SK-N-SH (cell line): Measurements from ENCODE around the gene HNRNPC. TPM values are rescaled to one million over a fixed set of nuclear protein-coding genes. Genes with fewer than 3 reads are reported as not detected.

Experiments
- CTCF ChIA-PET: fragments of 300-600, 350-600 bp; formaldehyde crosslinking; extraction: SDS; loops from one replicate; lab custom pipeline; 2021; lab: Yijun Ruan, JAX
- POLR2A ChIA-PET: fragments of 350-600 bp; sonication (Branson Sonifier 250); formaldehyde crosslinking; extraction: SDS; loops from one replicate; lab custom pipeline; 2020; ENCODE audit warnings: antibody characterized with exemption, inconsistent platforms; lab: Yijun Ruan, JAX
- DNase-seq: peaks from one replicate; pipeline ENCODE4 v3.0.0; 2012
- H2AFZ ChIP-seq: fragments of 200-600 bp; sonication (generic); 2 replicates; pipeline ENCODE4 v1.8.1; 2016; ENCODE audit warnings: antibody characterized with exemption, mild to moderate bottlenecking, low read depth
- H3F3A ChIP-seq: fragments of 200-600 bp; sonication (generic); replicated peaks from 2 replicates; pipeline ENCODE3; 2016; ENCODE audit warnings: antibody characterized with exemption, mild to moderate bottlenecking; ENCODE audit not compliant: insufficient read depth
- H3K27ac ChIP-seq, 2 experiments: fragments of 200-500 bp in 1 of 2; fragments of 200-600 bp in 1 of 2; sonication (Bioruptor generic) in 1 of 2; sonication (generic), shearing (Covaris generic) in 1 of 2; 2 replicates each; pipeline versions ENCODE4 v1.5.1 to v1.6.1; 2014 to 2016; ENCODE audit warnings: low read depth in 2 of 2, inconsistent platforms in 1 of 2, low read length in 1 of 2, mild to moderate bottlenecking in 1 of 2, mixed read lengths in 1 of 2
- H3K27me3 ChIP-seq: fragments of 200-600 bp; sonication (generic), shearing (Covaris generic); 2 replicates; pipeline ENCODE4 v1.6.1; 2016; ENCODE audit warnings: mixed run types; ENCODE audit not compliant: insufficient read depth
- H3K36me3 ChIP-seq, 2 experiments: fragments of 200-500 bp in 1 of 2; fragments of 200-600 bp in 1 of 2; sonication (Bioruptor generic) in 1 of 2; sonication (generic) in 1 of 2; replicated peaks in 1 of 2; 2 replicates each; pipeline versions ENCODE3 to v1.5.1; 2014 to 2016; ENCODE audit warnings: low read length in 1 of 2, mild to moderate bottlenecking in 1 of 2; ENCODE audit not compliant: insufficient read depth in 2 of 2, control insufficient read depth in 1 of 2
- H3K4me1 ChIP-seq, 2 experiments: fragments of 200-500 bp in 1 of 2; fragments of 200-600 bp in 1 of 2; sonication (Bioruptor generic) in 1 of 2; sonication (generic), shearing (Covaris generic) in 1 of 2; 2 replicates each; pipeline versions ENCODE4 v1.5.1 to v1.6.1; 2014 to 2016; ENCODE audit warnings: low read depth in 1 of 2, low read length in 1 of 2, mixed run types in 1 of 2; ENCODE audit not compliant: insufficient read depth in 2 of 2, control insufficient read depth in 1 of 2
- H3K4me2 ChIP-seq: fragments of 200-600 bp; sonication (generic), shearing (Covaris generic); 2 replicates; pipeline ENCODE4 v1.6.1; 2017; ENCODE audit warnings: mixed run types
- H3K4me3 ChIP-seq, 2 experiments: fragments of 200-500 bp in 1 of 2; fragments of 200-600 bp in 1 of 2; sonication (Bioruptor generic) in 1 of 2; sonication (generic), shearing (Covaris generic) in 1 of 2; 2 replicates each; pipeline versions ENCODE4 v1.5.1 to v1.8.1; 2014 to 2016; ENCODE audit warnings: low read depth in 2 of 2, inconsistent platforms in 1 of 2, low read length in 1 of 2, mild to moderate bottlenecking in 1 of 2, mixed read lengths in 1 of 2, moderate library complexity in 1 of 2
- H3K79me2 ChIP-seq: fragments of 200-600 bp; sonication (generic); 2 replicates; pipeline ENCODE4 v1.8.1; 2017; ENCODE audit warnings: mild to moderate bottlenecking; ENCODE audit not compliant: insufficient read depth
- H3K9ac ChIP-seq: fragments of 200-600 bp; sonication (generic); 2 replicates; pipeline ENCODE4 v1.6.1; 2017; ENCODE audit warnings: mixed run types
- H3K9me2 ChIP-seq: fragments of 200-600 bp; sonication (generic); 2 replicates; pipeline ENCODE4 v1.6.1; 2017; ENCODE audit warnings: mixed run types
- H3K9me3 ChIP-seq: fragments of 200-600 bp; sonication (generic); 2 replicates; pipeline ENCODE4 v1.6.1; 2017; ENCODE audit warnings: mixed run types, mild to moderate bottlenecking, moderate library complexity
- H4K20me1 ChIP-seq: fragments of 200-600 bp; sonication (generic); 2 replicates; pipeline ENCODE4 v1.6.1; 2017; ENCODE audit warnings: mild to moderate bottlenecking, mixed run types; ENCODE audit not compliant: insufficient read depth
- EP300 ChIP-seq, 2 experiments: IDR thresholded peaks; 2 replicates each; pipeline versions ENCODE4 v1.4.0 to v1.6.1; 2012; ENCODE audit warnings: borderline replicate concordance in 1 of 2, low read depth in 1 of 2, low read length in 1 of 2
- EZH2phosphoT487 ChIP-seq: fragments of 200-600 bp; sonication (generic); IDR thresholded peaks from 2 replicates; pipeline ENCODE4 v1.6.1; 2017; ENCODE audit warnings: low read depth, mixed run types, mild to moderate bottlenecking, antibody characterized with exemption, moderate library complexity, borderline replicate concordance
- FOSL2 ChIP-seq: IDR thresholded peaks from 2 replicates; pipeline ENCODE4 v1.4.0; 2012; ENCODE audit warnings: low read depth, mild to moderate bottlenecking, moderate library complexity, borderline replicate concordance
- FOXJ3 ChIP-seq: sonication (generic); formaldehyde crosslinking; IDR thresholded peaks from 2 replicates; pipeline ENCODE4 v1.5.1; 2020; ENCODE audit warnings: mild to moderate bottlenecking, missing genetic modification reagents
- FOXM1 ChIP-seq: IDR thresholded peaks from 2 replicates; pipeline ENCODE4 v1.4.0; 2012; ENCODE audit warnings: low read depth, mild to moderate bottlenecking
- GABPA ChIP-seq: IDR thresholded peaks from 2 replicates; pipeline ENCODE4 v1.4.0; 2012; ENCODE audit warnings: low read depth, mild to moderate bottlenecking
- GATA2 ChIP-seq: sonication (generic); formaldehyde crosslinking; IDR thresholded peaks from 2 replicates; pipeline ENCODE4 v1.5.0; 2020; ENCODE audit warnings: mild to moderate bottlenecking, missing genetic modification reagents
- JUND ChIP-seq: IDR thresholded peaks from 2 replicates; pipeline ENCODE4 v1.4.0; 2012
- MEF2A ChIP-seq: IDR thresholded peaks from 2 replicates; pipeline ENCODE4 v1.4.0; 2012; ENCODE audit warnings: low read depth, borderline replicate concordance
- MXI1 ChIP-seq: IDR thresholded peaks from 2 replicates; pipeline ENCODE4 v1.6.1; 2012; ENCODE audit warnings: mild to moderate bottlenecking, low read depth, low read length, improper control_type of control experiment
- NFIC ChIP-seq: IDR thresholded peaks from 2 replicates; pipeline ENCODE4 v1.4.0; 2012; ENCODE audit warnings: borderline replicate concordance
- NRF1 ChIP-seq: IDR thresholded peaks from 2 replicates; pipeline ENCODE4 v1.6.1; 2012; ENCODE audit warnings: low read depth, mild to moderate bottlenecking, low read length
- RAD21 ChIP-seq: IDR thresholded peaks from 2 replicates; pipeline ENCODE4 v1.6.1; 2012; ENCODE audit warnings: mild to moderate bottlenecking, low read length
- RCOR1 ChIP-seq: fragments of 150-350 bp; IDR thresholded peaks from 2 replicates; pipeline ENCODE4 v1.6.1; 2017; ENCODE audit warnings: antibody characterized with exemption, low read length
- RFX5 ChIP-seq: IDR thresholded peaks from 2 replicates; pipeline ENCODE4 v1.6.1; 2012; ENCODE audit warnings: mild to moderate bottlenecking, improper control_type of control experiment, low read length
- RXRA ChIP-seq: IDR thresholded peaks from 2 replicates; pipeline ENCODE4 v1.4.0; 2012; ENCODE audit warnings: low read depth, mild to moderate bottlenecking, borderline replicate concordance
- SMC3 ChIP-seq: IDR thresholded peaks from 2 replicates; pipeline ENCODE4 v1.6.1; 2012; ENCODE audit warnings: low read depth, low read length, improper control_type of control experiment
- TCF12 ChIP-seq: IDR thresholded peaks from 2 replicates; pipeline ENCODE4 v1.4.0; 2012
- TEAD4 ChIP-seq: IDR thresholded peaks from 2 replicates; pipeline ENCODE4 v1.4.0; 2012; ENCODE audit warnings: mild to moderate bottlenecking, borderline replicate concordance; ENCODE audit not compliant: insufficient read depth
- WGBS: methylation state at CpG from one replicate; pipeline ENCODE4 v1.1.6; 2017; ENCODE audit warnings: low lambda C conversion rate; 5-methylcytosine and 5-hydroxymethylcytosine counted together
- polyA plus RNA-seq, 3 experiments: library from polyadenylated mRNA; depleted of rRNA; stranded (reverse); fragments of >200 nt; gene quantifications; 2 replicates each; pipeline ENCODE4 v1.2.3, GENCODE V29; 2012
- TF ChIP-seq, protein P1 (sequence below): IDR thresholded peaks from 2 replicates; pipeline ENCODE4 v1.4.0; 2012; ENCODE audit warnings: low read depth
- TF ChIP-seq, protein P2 (sequence below): IDR thresholded peaks from 2 replicates; pipeline ENCODE4 v1.4.0; 2012; ENCODE audit warnings: low read depth, borderline replicate concordance
- TF ChIP-seq, protein P3 (sequence below): IDR thresholded peaks from 2 replicates; pipeline ENCODE4 v1.4.0; 2012; ENCODE audit warnings: low read depth, borderline replicate concordance
- TF ChIP-seq, protein P4 (sequence below): fragments of 150-350 bp; IDR thresholded peaks from 2 replicates; pipeline ENCODE4 v1.6.1; 2017; ENCODE audit warnings: antibody characterized with exemption, low read length, low read depth, borderline replicate concordance

The HNRNPC gene
- polyA plus RNA-seq, 1 of the 3 experiments (the other 2 are of a cell fraction), result 341 TPM

DNA sequence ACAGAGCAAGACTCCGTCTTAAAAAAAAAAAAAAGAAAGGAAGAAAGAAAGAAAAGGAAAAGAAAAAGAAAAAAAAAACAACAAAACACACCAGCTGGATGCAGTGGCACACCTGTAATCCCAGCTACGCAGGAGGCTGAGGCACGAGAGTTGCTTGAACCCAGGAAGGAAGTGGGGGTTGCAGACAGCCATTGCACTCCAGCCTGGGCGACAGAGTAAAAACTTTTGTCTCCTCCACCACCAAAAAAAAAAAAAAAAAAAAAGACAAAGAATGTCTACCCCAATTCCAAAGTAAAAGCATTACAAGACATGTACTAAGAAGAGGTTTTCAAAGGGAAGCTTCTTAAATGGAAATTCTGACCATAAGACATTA is 53.4 kb downstream of the HNRNPC start:
- WGBS, result 99% methylated on average over 4 of the region's 4 CpGs
- Histone ChIP-seq H3K9me2 (no peaks in the 10 kb centered on the region), H4K20me1 (peaks cover 97% of the 10 kb centered on the region), H3K27ac (no peak overlapping the region), H2AFZ (no peak overlapping the region), H3K27me3 (no peaks in the 10 kb centered on the region), H3K4me3 (no peak overlapping the region), H3K79me2 (peaks cover 99% of the 10 kb centered on the region), H3K36me3 (peaks cover 62 to 91% of the 10 kb centered on the region in 2 experiments), H3K9ac (no peak overlapping the region), H3K4me2 (no peak overlapping the region), H3K4me1 (peaks cover 0 to 24% of the 10 kb centered on the region in 2 experiments; a peak in 3 of 4 replicates), H3F3A (peaks cover 58% of the 10 kb centered on the region), H3K9me3 (no peaks in the 10 kb centered on the region)
- POLR2A ChIA-PET, result no interaction called here
- no peak for DNase-seq
- TF ChIP-seq JUND (no peak), TCF12 (no peak), FOXM1 (no peak), NRF1 (no peak), GATA2 (CRISPR knock-in tag) (no peak), RCOR1 (no peak), TEAD4 (no peak), GABPA (no peak), RFX5 (no peak), NFIC (no peak), RXRA (no peak), FOXJ3 (CRISPR knock-in tag) (no peak), FOSL2 (no peak), MEF2A (no peak), EP300 (IDR thresholded peaks at IDR 0.05; ENCODE audit: borderline replicate concordance in 1 of 2, low read depth in 1 of 2, low read length in 1 of 2) (no peak)
- TF ChIP-seq, protein P1, sequence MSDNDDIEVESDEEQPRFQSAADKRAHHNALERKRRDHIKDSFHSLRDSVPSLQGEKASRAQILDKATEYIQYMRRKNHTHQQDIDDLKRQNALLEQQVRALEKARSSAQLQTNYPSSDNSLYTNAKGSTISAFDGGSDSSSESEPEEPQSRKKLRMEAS, result no peak
- CTCF ChIA-PET, result no interaction called here

DNA sequence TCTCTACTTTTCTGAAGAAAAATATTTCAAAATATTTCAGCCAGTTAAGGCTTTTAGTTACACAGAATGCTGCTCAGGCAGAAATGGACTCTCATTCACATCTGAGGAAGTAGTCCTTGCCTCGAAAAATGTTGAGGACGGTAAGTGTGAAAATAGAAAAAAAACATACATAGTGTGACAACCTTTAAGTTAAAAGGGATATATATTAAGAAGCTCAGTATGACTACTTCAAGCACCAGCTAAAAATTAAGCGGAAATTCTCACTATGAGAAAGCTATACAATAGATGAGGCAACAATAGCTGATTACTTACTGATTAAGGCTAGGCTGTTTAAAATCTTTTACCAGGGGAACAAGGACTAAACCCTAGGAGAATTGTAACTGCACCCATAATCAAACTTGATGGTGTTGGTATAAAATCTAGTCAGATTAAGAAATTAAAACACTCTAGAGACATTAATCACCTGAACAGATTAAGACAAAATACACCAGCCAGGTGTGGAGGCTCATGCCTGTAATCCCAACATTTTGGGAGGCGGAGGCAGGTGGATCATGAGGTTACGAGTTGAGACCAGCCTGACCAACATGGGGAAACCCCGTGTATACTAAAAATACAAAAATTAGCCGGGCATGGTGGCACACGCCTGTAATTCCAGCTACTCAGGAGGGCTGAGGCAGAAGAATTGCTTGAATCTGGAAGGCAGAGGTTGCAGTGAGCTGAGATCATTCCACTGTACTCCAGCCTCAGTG is 53.9 kb downstream of the HNRNPC start:
- POLR2A ChIA-PET, result no interaction called here
- CTCF ChIA-PET, result interaction anchor here (1.2 kb wide), 1 partner anchor 79 kb away, joined by 3 read pairs; no protein-coding TSS in a partner anchor

More for the DNA sequence above, 53.9 kb downstream of the HNRNPC start:
- no peak overlapping the region for H3K9ac ChIP-seq
- TF ChIP-seq RFX5 (no peak), EZH2phosphoT487 (no peak), MXI1 (no peak), MEF2A (no peak), RCOR1 (no peak), RXRA (no peak), RAD21 (no peak), JUND (no peak), SMC3 (no peak)
- TF ChIP-seq, protein P2, sequence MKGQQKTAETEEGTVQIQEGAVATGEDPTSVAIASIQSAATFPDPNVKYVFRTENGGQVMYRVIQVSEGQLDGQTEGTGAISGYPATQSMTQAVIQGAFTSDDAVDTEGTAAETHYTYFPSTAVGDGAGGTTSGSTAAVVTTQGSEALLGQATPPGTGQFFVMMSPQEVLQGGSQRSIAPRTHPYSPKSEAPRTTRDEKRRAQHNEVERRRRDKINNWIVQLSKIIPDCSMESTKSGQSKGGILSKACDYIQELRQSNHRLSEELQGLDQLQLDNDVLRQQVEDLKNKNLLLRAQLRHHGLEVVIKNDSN, result no peak
- TF ChIP-seq, protein P3, sequence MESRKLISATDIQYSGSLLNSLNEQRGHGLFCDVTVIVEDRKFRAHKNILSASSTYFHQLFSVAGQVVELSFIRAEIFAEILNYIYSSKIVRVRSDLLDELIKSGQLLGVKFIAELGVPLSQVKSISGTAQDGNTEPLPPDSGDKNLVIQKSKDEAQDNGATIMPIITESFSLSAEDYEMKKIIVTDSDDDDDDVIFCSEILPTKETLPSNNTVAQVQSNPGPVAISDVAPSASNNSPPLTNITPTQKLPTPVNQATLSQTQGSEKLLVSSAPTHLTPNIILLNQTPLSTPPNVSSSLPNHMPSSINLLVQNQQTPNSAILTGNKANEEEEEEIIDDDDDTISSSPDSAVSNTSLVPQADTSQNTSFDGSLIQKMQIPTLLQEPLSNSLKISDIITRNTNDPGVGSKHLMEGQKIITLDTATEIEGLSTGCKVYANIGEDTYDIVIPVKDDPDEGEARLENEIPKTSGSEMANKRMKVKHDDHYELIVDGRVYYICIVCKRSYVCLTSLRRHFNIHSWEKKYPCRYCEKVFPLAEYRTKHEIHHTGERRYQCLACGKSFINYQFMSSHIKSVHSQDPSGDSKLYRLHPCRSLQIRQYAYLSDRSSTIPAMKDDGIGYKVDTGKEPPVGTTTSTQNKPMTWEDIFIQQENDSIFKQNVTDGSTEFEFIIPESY, result no peak
- TF ChIP-seq, protein P4, sequence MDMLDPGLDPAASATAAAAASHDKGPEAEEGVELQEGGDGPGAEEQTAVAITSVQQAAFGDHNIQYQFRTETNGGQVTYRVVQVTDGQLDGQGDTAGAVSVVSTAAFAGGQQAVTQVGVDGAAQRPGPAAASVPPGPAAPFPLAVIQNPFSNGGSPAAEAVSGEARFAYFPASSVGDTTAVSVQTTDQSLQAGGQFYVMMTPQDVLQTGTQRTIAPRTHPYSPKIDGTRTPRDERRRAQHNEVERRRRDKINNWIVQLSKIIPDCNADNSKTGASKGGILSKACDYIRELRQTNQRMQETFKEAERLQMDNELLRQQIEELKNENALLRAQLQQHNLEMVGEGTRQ, result no peak
- H3K79me2 ChIP-seq, result peaks cover 94% of the 10 kb centered on the region
- H3K27me3 ChIP-seq, result no peaks in the 10 kb centered on the region
- no peak overlapping the region for H2AFZ ChIP-seq
- no peak for DNase-seq
- H3K4me3 ChIP-seq, result no peak overlapping the region
- peaks cover 61 to 87% of the 10 kb centered on the region in 2 experiments for H3K36me3 ChIP-seq
- no peak overlapping the region for H3K27ac ChIP-seq
- H4K20me1 ChIP-seq, result peaks cover 91% of the 10 kb centered on the region
- H3K9me2 ChIP-seq, result no peaks in the 10 kb centered on the region
- 92% methylated on average over 8 of the region's 8 CpGs for WGBS
- peaks cover 52% of the 10 kb centered on the region for H3F3A ChIP-seq
- H3K4me1 ChIP-seq, result peaks cover 0 to 24% of the 10 kb centered on the region in 2 experiments; a peak in 3 of 4 replicates
- H3K9me3 ChIP-seq, result no peaks in the 10 kb centered on the region
- no peak overlapping the region for H3K4me2 ChIP-seq
